H7 (cell line): Measurements from ENCODE around the gene APH1B. TPM values are rescaled to one million over a fixed set of nuclear protein-coding genes. Genes with fewer than 3 reads are reported as not detected.

Experiments
- DNase-seq: peaks from one replicate; pipeline ENCODE4 v3.0.0; 2012
- H3K27me3 ChIP-seq: 2 replicates; pipeline ENCODE4 v1.6.0; 2011; ENCODE audit warnings: mild to moderate bottlenecking, low read length; ENCODE audit not compliant: control insufficient read depth, insufficient read depth
- H3K36me3 ChIP-seq: replicated peaks from 2 replicates; pipeline ENCODE4 v1.5.1; 2011; ENCODE audit warnings: low read length; ENCODE audit not compliant: control insufficient read depth, insufficient read depth
- H3K4me3 ChIP-seq: 2 replicates; pipeline ENCODE4 v1.5.1; 2011; ENCODE audit warnings: low read depth, mild to moderate bottlenecking, control low read depth, low read length, moderate library complexity; ENCODE audit not compliant: insufficient read depth
- total RNA-seq: library from RNA; depleted of rRNA; stranded (reverse); fragments of >200 nt; shearing (Covaris generic); gene quantifications from 2 replicates; pipeline ENCODE4 v1.2.3, GENCODE V29; 2014

Gene APH1B
- total RNA-seq, 1 experiment from 2014 or later, result 5.8 TPM

DNA sequence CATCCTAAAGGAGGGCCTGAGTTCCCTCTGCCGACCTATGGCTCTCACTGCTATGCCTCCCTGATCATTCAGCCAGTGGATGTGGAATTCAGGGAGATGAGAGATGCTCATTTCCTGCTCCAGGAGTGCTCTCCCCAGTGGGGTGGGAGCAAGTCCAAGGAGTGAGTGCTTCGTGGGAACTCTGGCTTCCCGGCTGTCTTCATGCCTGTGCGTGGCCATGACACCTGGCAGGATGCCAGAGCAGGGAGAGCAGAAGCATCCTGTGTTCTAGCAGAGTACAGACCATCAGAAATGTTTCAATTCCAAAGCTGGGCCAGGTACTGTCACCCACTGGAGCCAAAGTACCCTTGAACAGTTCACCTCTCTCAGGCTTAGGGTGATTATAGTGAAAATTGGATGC, 45.1 kb downstream of the APH1B start:
- no peak for DNase-seq

DNA sequence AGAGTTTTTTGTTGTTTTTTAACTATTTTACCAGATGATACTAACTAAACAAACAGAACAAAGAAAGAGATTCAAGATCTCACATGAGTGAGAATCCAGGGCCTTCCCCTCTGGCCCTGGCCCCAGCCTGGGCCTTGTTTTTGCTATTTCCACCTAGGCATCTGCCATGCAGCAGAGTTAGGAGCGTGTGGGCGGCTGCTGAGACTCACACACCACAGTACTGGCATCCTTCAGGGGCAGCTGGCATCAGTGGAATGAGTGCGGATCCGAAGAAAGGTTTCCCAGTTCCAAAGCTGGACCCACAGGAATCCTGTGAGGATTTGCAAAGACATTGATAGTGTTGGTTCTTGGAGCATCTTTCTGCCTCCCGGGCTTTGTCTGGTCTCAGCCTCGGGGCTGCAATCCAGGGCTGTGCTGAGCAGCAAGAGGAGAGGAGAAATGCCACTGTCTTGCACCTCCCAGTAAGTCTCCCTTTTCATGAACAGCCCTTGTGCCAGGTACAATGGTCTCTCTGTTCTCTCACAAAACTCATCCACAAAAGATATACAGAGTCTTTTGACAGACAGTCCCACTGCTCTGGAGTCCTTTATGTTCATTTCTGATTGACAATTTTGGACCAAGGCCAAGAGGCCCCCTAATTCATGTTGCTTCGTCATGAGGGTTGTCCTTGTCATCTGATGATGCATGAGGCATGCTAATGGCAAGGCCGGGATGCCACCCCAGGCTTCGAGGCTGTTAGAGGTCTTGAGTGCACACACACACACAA, 46.6 kb downstream of the APH1B start:
- DNase-seq, result no peak
- Histone ChIP-seq H3K27me3 (no peaks in the 10 kb centered on the region), H3K36me3 (no peaks in the 10 kb centered on the region), H3K4me3 (no peak overlapping the region)

More for the DNA sequence above, 45.1 kb downstream of the APH1B start:
- no peak overlapping the region for H3K4me3 ChIP-seq
- H3K27me3 ChIP-seq, result no peaks in the 10 kb centered on the region
- no peaks in the 10 kb centered on the region for H3K36me3 ChIP-seq

DNA sequence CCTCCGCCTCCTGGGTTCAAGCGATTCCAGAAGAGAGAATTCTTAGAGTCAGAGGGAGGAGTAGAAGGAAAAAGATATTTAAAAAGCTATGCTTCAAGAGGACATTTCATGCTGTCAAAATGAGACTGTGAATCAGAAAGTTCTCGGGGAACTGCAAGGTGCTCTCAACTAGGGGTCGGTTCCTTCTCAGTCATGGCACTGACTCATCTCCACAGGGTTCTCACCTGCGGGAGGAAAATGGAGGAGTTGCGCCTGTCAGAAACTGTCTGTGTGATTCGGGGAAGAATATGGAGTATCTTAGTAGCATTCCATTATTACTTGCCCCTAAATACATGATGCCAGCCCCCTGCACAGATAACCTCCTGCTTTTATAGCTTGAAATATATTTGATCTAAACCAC, 47.4 kb downstream of the APH1B start:
- no peaks in the 10 kb centered on the region for H3K27me3 ChIP-seq
- no peaks in the 10 kb centered on the region for H3K36me3 ChIP-seq
- H3K4me3 ChIP-seq, result no peak overlapping the region
- DNase-seq, result no peak

DNA sequence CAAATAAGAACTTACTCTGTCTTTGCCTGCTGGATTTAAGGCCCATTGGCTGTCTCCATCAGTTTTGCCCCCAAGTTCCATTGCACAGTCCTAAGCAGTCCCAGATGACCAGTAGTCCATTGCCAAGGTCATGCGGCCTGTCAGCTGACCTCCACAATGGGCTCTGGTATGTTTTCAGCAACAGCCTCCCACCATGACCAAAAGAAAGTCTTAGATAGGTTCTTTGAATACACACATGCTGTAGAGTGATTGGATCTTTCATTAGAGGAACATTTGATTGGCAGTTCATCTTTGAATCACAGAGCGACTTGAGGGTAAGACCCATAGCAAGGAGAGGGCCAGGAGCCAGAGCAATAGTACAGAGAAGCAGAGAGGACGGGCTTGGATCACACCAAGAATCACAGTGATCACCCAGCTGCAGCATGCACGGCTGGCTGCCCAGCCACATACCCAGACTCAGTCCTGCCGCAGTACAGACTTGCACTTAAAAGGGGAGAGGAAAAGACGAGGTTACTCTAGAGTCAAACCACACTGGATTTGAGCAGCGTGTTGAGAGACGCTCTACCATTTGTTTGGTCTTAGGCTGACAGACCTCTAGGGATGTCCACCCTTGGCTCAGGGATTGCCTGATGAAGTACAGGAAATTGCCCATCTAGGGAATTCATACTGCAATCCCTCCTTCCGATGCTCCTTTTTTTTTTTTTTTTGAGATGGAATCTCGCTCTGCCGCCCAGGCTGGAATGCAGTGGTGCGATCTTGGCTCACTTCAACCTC, 50.4 kb downstream of the APH1B start:
- H3K36me3 ChIP-seq, result no peaks in the 10 kb centered on the region
- no peaks in the 10 kb centered on the region for H3K27me3 ChIP-seq
- DNase-seq, result no peak
- H3K4me3 ChIP-seq, result no peak overlapping the region

DNA sequence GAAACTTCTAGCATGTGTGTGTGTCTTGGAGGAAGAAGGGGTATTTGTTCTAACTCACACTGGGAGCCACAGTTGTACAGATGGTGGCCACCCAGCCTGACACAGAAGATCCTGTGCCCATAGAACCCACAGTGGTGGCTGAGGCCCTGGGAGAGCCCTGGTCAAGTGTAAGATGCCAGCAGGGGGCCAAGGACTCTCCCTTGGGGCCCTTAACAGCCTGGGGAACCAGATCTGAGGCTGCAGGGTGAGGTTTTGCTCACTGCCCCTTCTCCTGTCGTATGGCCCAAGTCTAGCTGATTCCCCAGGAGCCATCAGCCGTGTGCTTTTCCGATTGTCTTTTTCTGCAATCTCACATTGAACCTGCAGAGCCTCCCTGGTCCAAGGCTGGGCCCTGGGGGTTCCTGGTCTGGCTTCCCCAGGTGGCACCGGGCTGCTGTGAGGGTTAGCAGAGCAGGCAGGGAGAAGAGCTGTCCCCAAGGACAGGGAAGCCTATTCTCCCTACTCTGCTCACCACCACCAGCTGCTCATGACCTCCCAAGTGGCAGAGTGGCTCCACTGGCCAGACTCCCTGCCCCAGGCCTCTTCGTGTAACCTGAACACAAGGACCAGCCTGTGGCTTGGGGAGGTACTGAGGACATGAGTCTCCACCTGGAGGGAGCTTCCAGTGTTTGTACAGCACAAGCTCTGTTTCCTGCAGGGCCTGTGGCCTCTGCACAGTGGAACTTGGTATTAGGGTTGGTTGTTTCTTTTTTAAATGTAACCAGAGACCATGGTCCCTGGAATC, 52.4 kb downstream of the APH1B start:
- Histone ChIP-seq H3K4me3 (no peak overlapping the region), H3K27me3 (no peaks in the 10 kb centered on the region), H3K36me3 (no peaks in the 10 kb centered on the region)
- DNase-seq, result no peak

DNA sequence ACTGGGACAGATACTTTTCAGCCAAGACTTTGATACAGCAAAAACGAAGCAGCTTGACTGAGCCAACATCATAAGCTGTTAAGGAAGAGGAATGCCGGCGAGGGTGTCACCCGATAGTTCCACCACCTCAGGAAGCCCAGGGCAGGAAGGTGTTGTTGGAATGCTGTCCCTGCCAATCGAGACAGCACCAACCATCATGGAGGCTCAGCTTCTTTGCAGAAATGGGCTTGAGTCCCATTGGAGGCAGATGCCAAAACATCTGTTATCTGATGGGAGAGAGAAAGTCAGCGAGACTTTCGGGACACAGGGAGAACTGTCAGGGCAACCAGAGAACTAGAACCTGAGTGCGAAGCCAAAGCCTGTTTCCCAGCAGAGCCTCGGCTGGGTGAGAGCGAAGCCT, 53.5 kb downstream of the APH1B start:
- no peaks in the 10 kb centered on the region for H3K36me3 ChIP-seq
- no peaks in the 10 kb centered on the region for H3K27me3 ChIP-seq
- DNase-seq, result no peak
- H3K4me3 ChIP-seq, result no peak overlapping the region

DNA sequence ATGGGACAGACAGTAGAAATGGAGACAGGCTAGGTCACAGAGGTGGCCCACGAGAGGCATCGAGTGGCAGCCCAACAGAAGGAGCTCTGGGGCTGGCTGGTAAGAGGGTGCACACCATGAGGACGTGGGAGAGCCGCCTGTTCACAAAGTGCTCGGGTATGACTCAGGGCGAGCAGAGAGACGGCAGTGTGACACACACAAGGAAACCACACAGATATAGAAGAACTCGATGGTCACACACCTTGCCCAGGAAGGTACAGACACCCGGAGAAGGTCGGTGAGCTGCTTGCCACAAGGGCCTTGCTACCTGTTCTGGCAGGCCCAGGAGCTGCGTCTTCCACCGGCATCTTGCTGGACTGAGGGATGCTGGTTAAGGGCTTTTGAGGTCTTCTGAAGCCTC, 54.1 kb downstream of the APH1B start:
- no peak overlapping the region for H3K4me3 ChIP-seq
- no peak for DNase-seq
- no peaks in the 10 kb centered on the region for H3K27me3 ChIP-seq
- H3K36me3 ChIP-seq, result no peaks in the 10 kb centered on the region

DNA sequence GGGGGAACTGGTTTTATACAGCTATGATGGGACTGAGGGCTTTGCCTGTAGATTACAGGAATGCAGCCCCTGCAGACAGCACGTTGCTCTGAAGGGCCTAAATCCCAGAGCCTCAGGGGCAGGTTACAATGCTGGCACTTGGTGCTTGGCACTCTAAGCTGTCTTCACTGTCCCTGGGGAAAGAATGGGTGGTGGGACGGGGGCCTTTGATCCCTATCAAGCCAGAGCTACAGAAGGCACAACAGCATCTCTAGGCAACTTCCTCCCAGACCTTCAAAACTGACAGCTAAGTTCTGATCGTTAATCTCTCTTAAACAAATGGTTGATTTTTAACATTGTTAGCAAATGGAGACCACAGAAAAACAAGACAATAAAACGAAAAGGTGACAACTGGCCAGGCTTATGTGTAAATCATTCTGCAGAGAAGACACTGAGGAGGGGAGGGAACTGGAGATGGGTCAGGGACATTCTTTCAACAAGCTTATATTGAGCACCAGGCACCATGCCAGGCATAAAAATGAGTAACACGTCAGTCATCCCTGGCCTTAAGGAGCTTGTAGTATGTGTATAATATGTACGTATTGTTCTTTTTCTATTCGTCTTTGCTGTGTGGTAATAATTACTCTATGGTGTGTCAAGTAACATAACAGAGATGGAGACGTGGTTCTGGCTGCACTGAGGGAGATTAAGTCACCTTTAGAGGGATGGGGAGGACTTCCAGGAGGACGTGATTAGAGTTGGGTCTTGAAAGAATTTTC, 55.1 kb downstream of the APH1B start:
- no peaks in the 10 kb centered on the region for H3K27me3 ChIP-seq
- no peaks in the 10 kb centered on the region for H3K36me3 ChIP-seq
- no peak for DNase-seq
- no peak overlapping the region for H3K4me3 ChIP-seq

DNA sequence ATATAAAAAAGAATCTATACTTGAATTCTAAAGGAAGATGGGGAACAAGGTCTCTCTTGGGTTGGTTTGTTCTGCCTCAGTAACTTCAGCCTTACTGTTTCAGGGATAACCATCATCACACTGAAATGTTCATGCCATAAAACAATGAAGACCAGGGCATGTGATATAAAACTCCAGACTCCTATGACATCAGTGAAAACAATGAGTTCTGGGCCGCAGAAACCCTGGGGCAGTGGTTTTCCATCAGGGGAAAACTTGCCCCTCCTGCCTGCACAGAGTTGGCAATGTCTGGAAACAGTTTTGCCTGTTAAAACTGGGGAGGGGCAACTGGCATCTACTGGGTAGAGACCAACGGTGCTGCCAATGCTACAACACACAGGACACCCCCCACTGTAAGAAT, 57.4 kb downstream of the APH1B start:
- H3K4me3 ChIP-seq, result no peak overlapping the region
- H3K27me3 ChIP-seq, result no peaks in the 10 kb centered on the region
- DNase-seq, result no peak
- H3K36me3 ChIP-seq, result no peaks in the 10 kb centered on the region

DNA sequence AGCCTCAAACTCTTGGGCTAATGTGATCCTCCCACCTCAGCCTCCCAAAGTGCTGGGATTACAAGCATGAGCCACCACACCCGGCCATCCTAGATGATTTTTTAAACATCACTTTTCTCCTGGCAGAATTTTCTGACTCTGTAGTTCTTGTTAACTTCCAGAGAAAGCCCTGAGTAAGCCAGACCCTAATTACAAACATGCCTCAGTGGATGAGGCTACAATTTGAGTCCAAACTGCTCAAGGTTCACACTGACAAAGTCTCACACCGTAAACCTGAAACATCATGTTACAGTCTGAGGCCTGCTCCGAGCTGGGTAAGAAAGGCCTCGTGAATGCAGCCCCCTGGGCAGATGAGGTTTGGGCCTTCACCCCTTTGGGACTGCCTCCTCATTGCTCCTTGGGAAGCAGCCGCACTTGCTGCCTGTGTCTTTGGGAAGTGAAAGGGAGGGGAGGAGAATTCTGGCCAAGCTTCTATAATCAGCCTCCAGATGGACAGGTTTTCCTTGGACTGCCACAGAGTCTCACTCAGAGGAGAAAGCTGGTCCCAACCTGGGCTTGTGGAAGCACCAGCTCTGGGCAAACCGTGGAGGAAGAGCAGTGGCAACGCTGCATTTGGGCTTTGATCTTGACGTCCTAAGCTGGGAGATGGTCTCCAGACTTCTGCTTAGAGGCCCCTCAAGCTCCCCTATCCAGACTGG, 58.3 kb downstream of the APH1B start:
- H3K4me3 ChIP-seq, result no peak overlapping the region
- no peak for DNase-seq
- no peaks in the 10 kb centered on the region for H3K36me3 ChIP-seq
- no peaks in the 10 kb centered on the region for H3K27me3 ChIP-seq

DNA sequence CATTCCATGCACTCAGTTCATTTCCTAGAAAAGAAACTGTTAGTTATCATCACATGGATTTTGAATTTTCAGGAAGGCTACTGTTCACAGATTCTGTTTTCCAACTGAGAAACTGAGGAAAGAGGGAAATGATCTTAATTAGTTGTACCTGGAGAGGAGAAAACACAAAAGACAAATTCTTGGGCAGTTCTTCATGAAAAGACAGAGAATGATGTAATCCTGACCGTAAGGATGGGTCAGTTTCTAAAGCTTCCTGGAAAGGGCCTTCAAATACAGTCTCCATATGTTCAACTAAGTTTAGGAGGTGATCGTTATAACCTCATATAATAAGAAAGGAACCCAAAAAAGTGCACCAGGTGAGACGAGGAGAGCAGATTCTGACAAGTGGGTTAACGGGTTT, 59.6 kb downstream of the APH1B start:
- no peaks in the 10 kb centered on the region for H3K36me3 ChIP-seq
- H3K27me3 ChIP-seq, result no peaks in the 10 kb centered on the region
- H3K4me3 ChIP-seq, result no peak overlapping the region
- no peak for DNase-seq

DNA sequence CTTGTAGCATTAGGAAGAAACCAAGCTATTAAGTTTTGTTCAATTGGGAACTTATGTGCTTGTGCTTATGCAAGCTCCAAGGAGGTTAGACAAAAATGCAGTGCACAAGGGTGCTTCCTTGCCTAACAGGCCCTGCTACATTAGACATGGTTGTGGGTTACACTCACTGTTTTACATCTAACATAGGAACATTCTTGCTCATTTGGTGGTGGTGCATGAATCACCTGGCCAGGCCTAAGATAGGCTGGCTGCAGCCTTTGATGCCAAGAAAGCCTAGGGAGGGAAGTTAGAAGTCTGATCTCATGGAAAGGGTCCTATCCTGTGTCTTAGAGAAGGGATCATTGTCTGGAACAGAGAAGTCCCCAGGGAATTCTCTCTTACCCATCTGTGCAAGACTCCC, 60.8 kb downstream of the APH1B start:
- no peak for DNase-seq
- Histone ChIP-seq H3K4me3 (no peak overlapping the region), H3K36me3 (no peaks in the 10 kb centered on the region), H3K27me3 (no peaks in the 10 kb centered on the region)

DNA sequence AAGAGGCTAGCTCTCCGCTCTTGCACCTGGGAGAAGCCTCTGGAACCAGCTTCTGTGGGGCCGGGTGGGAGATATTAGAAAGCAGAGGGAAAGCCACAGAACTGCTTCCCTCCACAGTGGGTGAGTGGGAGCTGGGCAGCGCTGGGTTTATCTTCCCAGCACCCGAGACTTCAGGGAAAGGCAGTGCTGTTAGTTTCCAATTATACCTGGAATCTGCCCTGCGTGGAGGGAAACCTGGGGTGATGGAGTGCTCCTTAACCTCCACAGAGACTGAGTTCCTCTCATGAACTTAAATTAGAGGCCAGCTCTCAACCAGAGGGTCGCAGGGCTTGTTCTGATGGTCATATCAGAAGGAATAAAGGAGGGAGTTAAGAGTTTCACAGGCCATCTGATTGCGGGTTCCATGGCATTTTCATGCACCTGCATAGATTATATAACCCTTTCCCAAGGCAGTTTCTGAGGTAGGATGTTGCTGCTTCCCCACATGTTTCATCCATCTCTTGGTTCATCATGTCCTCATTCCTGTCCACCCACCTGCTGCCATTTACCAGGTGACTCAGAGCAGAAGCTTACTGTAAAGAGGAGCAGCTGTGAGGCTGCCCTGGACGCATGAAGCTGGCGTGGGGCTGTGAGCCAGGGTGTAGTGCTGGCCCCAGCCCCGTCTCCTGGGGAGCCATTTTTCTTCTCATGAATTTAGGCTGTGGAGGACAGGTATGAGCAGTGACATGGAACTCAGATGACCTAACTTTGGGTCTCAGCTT, 61.8 kb downstream of the APH1B start:
- Histone ChIP-seq H3K27me3 (no peaks in the 10 kb centered on the region), H3K4me3 (no peak overlapping the region), H3K36me3 (no peaks in the 10 kb centered on the region)
- no peak for DNase-seq
